Astrocyte (in vitro differentiated cells and primary cell): ENCODE measurements around the gene RPGRIP1L.

Source experiments
- CTCF ChIP-seq: IDR thresholded peaks from 2 replicates; pipeline ENCODE4 v1.5.1; 2011; ENCODE audit warnings: low read depth, mild to moderate bottlenecking, inconsistent platforms, low read length, moderate library complexity; ENCODE audit not compliant: insufficient read depth
- EZH2 ChIP-seq: IDR thresholded peaks from 2 replicates; pipeline ENCODE4 v1.6.1; 2012; ENCODE audit warnings: mild to moderate bottlenecking, low read length, inconsistent platforms; ENCODE audit not compliant: insufficient read depth

- no peak for TF ChIP-seq CTCF
- TF ChIP-seq EZH2 = no peak
These were observed 60.2 kb downstream of the RPGRIP1L start for GRCh38 chr16:53643474-53643873.
